Superior temporal gyrus (tissue), 1 donor: ENCODE results near the gene CCT5.
"Not testable (repeated sequence)": the region's sequence is repeated elsewhere in the genome, so short reads cannot be mapped to it uniquely, and the experiment has no call there.

Experiments used
- DNase-seq: peaks from one replicate; pipeline ENCODE4 v3.0.0-alpha.2; 2016; ENCODE audit errors: extremely low spot score

CCT5 gene

GRCh38 chr5:10276691-10277090, 26.6 kb downstream of the CCT5 start:
- no peak for DNase-seq

- DNase-seq: no peak
These were observed 27.9 kb downstream of the CCT5 start for GRCh38 chr5:10277773-10278630.

- no peak for DNase-seq
These were observed 28.7 kb downstream of the CCT5 start for GRCh38 chr5:10278658-10279279.

- DNase-seq: no peak
These were observed 29.2 kb downstream of the CCT5 start for GRCh38 chr5:10279328-10279727.

- no peak for DNase-seq
These were observed 30.0 kb downstream of the CCT5 start for GRCh38 chr5:10279925-10280720.

GRCh38 chr5:10283927-10284635, 34.0 kb downstream of the CCT5 start:
- peak; percentile 96 for DNase-seq

GRCh38 chr5:10285362-10285761, 35.3 kb downstream of the CCT5 start:
- not testable (repeated sequence) for DNase-seq

GRCh38 chr5:10286162-10286861, 36.2 kb downstream of the CCT5 start:
- DNase-seq: peak; percentile 52

- DNase-seq: peak; percentile 53
These were observed 36.8 kb downstream of the CCT5 start for GRCh38 chr5:10286862-10287227.

GRCh38 chr5:10288592-10289219, 38.6 kb downstream of the CCT5 start:
- DNase-seq: no peak

GRCh38 chr5:10289353-10289752, 39.3 kb downstream of the CCT5 start:
- no peak for DNase-seq

GRCh38 chr5:10289991-10290390, 39.9 kb downstream of the CCT5 start:
- DNase-seq: no peak

GRCh38 chr5:10290438-10290837, 40.4 kb downstream of the CCT5 start:
- DNase-seq: no peak

GRCh38 chr5:10291692-10292339, 41.7 kb downstream of the CCT5 start:
- no peak for DNase-seq

- no peak for DNase-seq
These were observed 44.0 kb downstream of the CCT5 start for GRCh38 chr5:10293907-10294662.

- no peak for DNase-seq
These were observed 45.7 kb downstream of the CCT5 start for GRCh38 chr5:10295619-10296326.

- no peak for DNase-seq
These were observed 47.6 kb downstream of the CCT5 start for GRCh38 chr5:10297646-10298204.

GRCh38 chr5:10300246-10300645, 50.2 kb downstream of the CCT5 start:
- DNase-seq: no peak

- DNase-seq: no peak
These were observed 51.2 kb downstream of the CCT5 start for GRCh38 chr5:10301266-10301665.
